Measurements from ENCODE around the gene NEK9.
A peak's percentile ranks its signal among the peaks of the same experiment; 100 is the strongest.
"Not testable (repeated sequence)": the region's sequence is repeated elsewhere in the genome, so short reads cannot be mapped to it uniquely, and the experiment has no call there.

NEK9 gene

GRCh38 chr14:75156111-75156510 is 29.3 kb upstream of the NEK9 start:
- DNase-seq (ENCODE audit: low spot score) (no peak), ATAC-seq (ENCODE audit: low read depth) (no peak)
- no peak overlapping the region for H3K27ac ChIP-seq (ENCODE audit: poor library complexity, severe bottlenecking)
- H3K4me3 ChIP-seq (ENCODE audit: severe bottlenecking), result no peak overlapping the region
- no peaks in the 10 kb centered on the region for H3K27me3 ChIP-seq (ENCODE audit: insufficient read depth, poor library complexity, severe bottlenecking)
- H3K9me3 ChIP-seq (ENCODE audit: severe bottlenecking), result no peaks in the 10 kb centered on the region
- H3K36me3 ChIP-seq (ENCODE audit: low read depth), result peaks cover 69% of the 10 kb centered on the region
- TF ChIP-seq CTCF (IDR thresholded peaks at IDR 0.05; ENCODE audit: poor library complexity, severe bottlenecking), result no peak
- no peaks in the 10 kb centered on the region for H3K4me1 ChIP-seq (ENCODE audit: insufficient read depth, poor library complexity, severe bottlenecking)

- no peaks in the 10 kb centered on the region for H3K27me3 ChIP-seq (ENCODE audit: insufficient read depth, poor library complexity, severe bottlenecking)
- H3K4me1 ChIP-seq (ENCODE audit: insufficient read depth, poor library complexity, severe bottlenecking), result peaks cover 4% of the 10 kb centered on the region
These were observed 28.3 kb upstream of the NEK9 start for GRCh38 chr14:75155169-75155568.

GRCh38 chr14:75153295-75153694 is 26.4 kb upstream of the NEK9 start:
- no peak for TF ChIP-seq CTCF (IDR thresholded peaks at IDR 0.05; ENCODE audit: poor library complexity, severe bottlenecking)
- ATAC-seq (ENCODE audit: low read depth), result no peak
- H3K4me1 ChIP-seq (ENCODE audit: insufficient read depth, poor library complexity, severe bottlenecking), result peaks cover 8% of the 10 kb centered on the region
- H3K36me3 ChIP-seq (ENCODE audit: low read depth), result peaks cover 68% of the 10 kb centered on the region
- no peak overlapping the region for H3K4me3 ChIP-seq (ENCODE audit: severe bottlenecking)
- no peak for DNase-seq (ENCODE audit: low spot score)
- H3K9me3 ChIP-seq (ENCODE audit: severe bottlenecking), result no peaks in the 10 kb centered on the region
- H3K27ac ChIP-seq (ENCODE audit: poor library complexity, severe bottlenecking), result no peak overlapping the region
- H3K27me3 ChIP-seq (ENCODE audit: insufficient read depth, poor library complexity, severe bottlenecking), result no peaks in the 10 kb centered on the region

More at GRCh38 chr14:75155169-75155568, 28.3 kb upstream of the NEK9 start:
- H3K27ac ChIP-seq (ENCODE audit: poor library complexity, severe bottlenecking), result no peak overlapping the region
- ATAC-seq (ENCODE audit: low read depth), result no peak
- no peak for DNase-seq (ENCODE audit: low spot score)
- no peak for TF ChIP-seq CTCF (IDR thresholded peaks at IDR 0.05; ENCODE audit: poor library complexity, severe bottlenecking)
- H3K36me3 ChIP-seq (ENCODE audit: low read depth), result peaks cover 69% of the 10 kb centered on the region
- no peak overlapping the region for H3K4me3 ChIP-seq (ENCODE audit: severe bottlenecking)
- no peaks in the 10 kb centered on the region for H3K9me3 ChIP-seq (ENCODE audit: severe bottlenecking)

GRCh38 chr14:75151851-75152250 is 25.0 kb upstream of the NEK9 start:
- TF ChIP-seq CTCF (IDR thresholded peaks at IDR 0.05; ENCODE audit: poor library complexity, severe bottlenecking), result no peak
- no peaks in the 10 kb centered on the region for H3K27me3 ChIP-seq (ENCODE audit: insufficient read depth, poor library complexity, severe bottlenecking)
- H3K4me1 ChIP-seq (ENCODE audit: insufficient read depth, poor library complexity, severe bottlenecking), result peaks cover 8% of the 10 kb centered on the region
- no peak overlapping the region for H3K27ac ChIP-seq (ENCODE audit: poor library complexity, severe bottlenecking)
- peaks cover 75% of the 10 kb centered on the region for H3K36me3 ChIP-seq (ENCODE audit: low read depth)
- H3K9me3 ChIP-seq (ENCODE audit: severe bottlenecking), result no peaks in the 10 kb centered on the region
- DNase-seq (ENCODE audit: low spot score) (no peak), ATAC-seq (ENCODE audit: low read depth) (no peak)
- H3K4me3 ChIP-seq (ENCODE audit: severe bottlenecking), result no peak overlapping the region

GRCh38 chr14:75150637-75151036 is 23.8 kb upstream of the NEK9 start:
- 0 out of 3 replicates have a peak, but pooled peaks have one; percentile 21 for ATAC-seq (ENCODE audit: low read depth)
- H3K27me3 ChIP-seq (ENCODE audit: insufficient read depth, poor library complexity, severe bottlenecking); H3K9me3 ChIP-seq (ENCODE audit: severe bottlenecking); DNase-seq (ENCODE audit: low spot score); H3K27ac ChIP-seq (ENCODE audit: poor library complexity, severe bottlenecking); H3K4me1 ChIP-seq (ENCODE audit: insufficient read depth, poor library complexity, severe bottlenecking); H3K4me3 ChIP-seq (ENCODE audit: severe bottlenecking): not testable (repeated sequence)
- H3K36me3 ChIP-seq (ENCODE audit: low read depth), result peaks cover 80% of the 10 kb centered on the region

Data from RWPE2 (cell line).